Keratinocyte (primary cell): ENCODE results near the gene WDR47. TPM values are rescaled to one million over a fixed set of nuclear protein-coding genes. Genes with fewer than 3 reads are reported as not detected.

Experiments
- DNase-seq: peaks from one replicate; pipeline ENCODE4 v3.0.0-alpha.2; 2011; ENCODE audit warnings: low read depth, missing footprints, low spot score
- FAIRE-seq: peaks from 2 replicates; lab custom pipeline; 2011; peaks lifted over from hg19 to GRCh38; lab: Jason Lieb, UNC
- H2AFZ ChIP-seq: 2 replicates; pipeline ENCODE4 v1.6.0; 2012; ENCODE audit warnings: low read length, control low read depth, inconsistent platforms; ENCODE audit not compliant: control insufficient read depth
- H3K27ac ChIP-seq: 2 replicates; pipeline ENCODE4 v1.5.1; 2011; ENCODE audit warnings: low read length; ENCODE audit not compliant: control insufficient read depth, insufficient read depth
- H3K27me3 ChIP-seq: 3 replicates; pipeline ENCODE4 v1.6.0; 2011; ENCODE audit warnings: low read length; ENCODE audit not compliant: control insufficient read depth, insufficient read depth; ENCODE audit errors: extremely low read depth
- H3K36me3 ChIP-seq, 2 experiments: 2 replicates in 1 of 2; 3 replicates in 1 of 2; pipeline ENCODE4 v1.5.1; 2011; ENCODE audit warnings: low read length in 2 of 2, mild to moderate bottlenecking in 1 of 2; ENCODE audit not compliant: control insufficient read depth in 2 of 2, insufficient read depth in 2 of 2; ENCODE audit errors: extremely low read depth in 1 of 2
- H3K4me1 ChIP-seq: 3 replicates; pipeline ENCODE4 v1.5.1; 2011; ENCODE audit warnings: low read length; ENCODE audit not compliant: control insufficient read depth, insufficient read depth; ENCODE audit errors: extremely low read depth
- H3K4me2 ChIP-seq: 3 replicates; pipeline ENCODE4 v1.6.0; 2011; ENCODE audit warnings: low read depth, low read length; ENCODE audit not compliant: control insufficient read depth, insufficient read depth; ENCODE audit errors: extremely low read depth
- H3K4me3 ChIP-seq, 3 experiments: fragments of 200-600 bp in 1 of 3; sonication (generic) in 1 of 3; 2 replicates in 2 of 3; 3 replicates in 1 of 3; pipeline ENCODE4 v1.5.1; 2011 to 2016; ENCODE audit warnings: low read length in 3 of 3, mild to moderate bottlenecking in 3 of 3, control low read depth in 2 of 3, inconsistent platforms in 1 of 3, low read depth in 1 of 3, mixed read lengths in 1 of 3, mixed run types in 1 of 3, moderate library complexity in 1 of 3; ENCODE audit not compliant: control insufficient read depth in 2 of 3, insufficient read depth in 2 of 3; ENCODE audit errors: extremely low read depth in 1 of 3
- H3K79me2 ChIP-seq: 2 replicates; pipeline ENCODE4 v1.6.0; 2012; ENCODE audit warnings: low read length; ENCODE audit not compliant: control insufficient read depth, insufficient read depth
- H3K9ac ChIP-seq: 3 replicates; pipeline ENCODE4 v1.6.0; 2011; ENCODE audit warnings: low read length; ENCODE audit not compliant: control insufficient read depth, insufficient read depth; ENCODE audit errors: extremely low read depth
- H3K9me1 ChIP-seq: 3 replicates; pipeline ENCODE4 v1.6.0; 2011; ENCODE audit warnings: low read length; ENCODE audit not compliant: control insufficient read depth, insufficient read depth; ENCODE audit errors: extremely low read depth
- H3K9me3 ChIP-seq: 2 replicates; pipeline ENCODE4 v1.5.1; 2012; ENCODE audit warnings: low read depth, low read length; ENCODE audit not compliant: control insufficient read depth
- H4K20me1 ChIP-seq: 3 replicates; pipeline ENCODE4 v1.6.0; 2011; ENCODE audit warnings: low read length; ENCODE audit not compliant: control insufficient read depth, insufficient read depth; ENCODE audit errors: extremely low read depth
- EZH2 ChIP-seq: IDR thresholded peaks from one replicate; pipeline ENCODE4 v1.6.1; 2012; ENCODE audit warnings: inconsistent platforms, mild to moderate bottlenecking, low read length, moderate library complexity
- dilution Hi-C: fragments of 300-500 bp; cut with MboI; formaldehyde crosslinking; loops from one replicate; pipeline ENCODE4 v1.7.0; 2020; ENCODE audit warnings: low sequenced_read_pairs; ENCODE audit not compliant: extremely low pct_ligation_motif_present
- polyA plus RNA-seq, 5 experiments: library from polyadenylated mRNA; depleted of rRNA in 3 of 5; stranded (reverse) in 3 of 5; stranded (forward) in 1 of 5; unstranded in 1 of 5; fragments of >200 nt; gene quantifications; 1 replicate in 1 of 5; 2 replicates in 3 of 5; 3 replicates in 1 of 5; pipeline versions ENCODE4 v1.2.1 to v1.2.3, GENCODE V29; 2011 to 2012; ENCODE audit warnings: missing spikeins in 2 of 5, low read depth in 1 of 5, low replicate concordance in 1 of 5
- TF ChIP-seq, protein P1 (sequence below), 3 experiments: IDR thresholded peaks in 1 of 3; conservative IDR thresholded peaks in 1 of 3; optimal IDR thresholded peaks in 1 of 3; 2 replicates in 2 of 3; 3 replicates in 1 of 3; pipeline versions ENCODE3 to v1.5.1; 2011; ENCODE audit warnings: low read length in 3 of 3, mild to moderate bottlenecking in 3 of 3, moderate library complexity in 2 of 3, control low read depth in 1 of 3, inconsistent platforms in 1 of 3; ENCODE audit not compliant: insufficient read depth in 2 of 3; ENCODE audit errors: extremely low read depth in 1 of 3

Gene WDR47
- polyA plus RNA-seq, 1 donor (not counting 4 experiments of a cell fraction or from before 2014, with no cell fraction given): 54.7 TPM

DNA sequence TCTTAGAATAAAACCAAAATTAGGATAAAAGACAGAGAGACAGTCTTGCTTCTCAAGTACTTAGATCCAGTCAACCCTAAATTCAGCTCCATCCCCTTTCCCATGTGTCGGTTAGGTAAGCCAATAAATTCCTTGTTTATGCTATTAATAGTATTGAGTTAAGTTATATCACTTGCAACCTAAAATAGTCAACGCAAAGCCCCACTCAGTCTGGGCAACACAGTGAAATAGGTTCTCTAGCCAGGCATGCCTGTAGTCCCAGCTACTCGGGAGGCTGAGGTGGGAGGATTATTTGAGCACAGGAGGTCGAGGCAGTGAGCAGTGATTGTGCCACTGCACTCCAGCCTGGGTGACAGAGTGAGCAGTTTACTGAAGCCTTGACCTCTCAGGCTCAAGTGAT is 19.3 kb upstream of the WDR47 start:
- DNase-seq (no peak), FAIRE-seq (no peak)
- Histone ChIP-seq H4K20me1 (no peaks in the 10 kb centered on the region), H2AFZ (no peak overlapping the region), H3K4me1 (peaks cover 4% of the 10 kb centered on the region), H3K9me1 (no peaks in the 10 kb centered on the region), H3K27ac (no peak overlapping the region), H3K4me3 (no peak overlapping the region), H3K27me3 (no peaks in the 10 kb centered on the region), H3K9ac (no peak overlapping the region), H3K4me2 (no peak overlapping the region), H3K79me2 (no peaks in the 10 kb centered on the region), H3K36me3 (peaks cover 4 to 5% of the 10 kb centered on the region in 2 experiments), H3K9me3 (no peaks in the 10 kb centered on the region)
- TF ChIP-seq, protein P1, sequence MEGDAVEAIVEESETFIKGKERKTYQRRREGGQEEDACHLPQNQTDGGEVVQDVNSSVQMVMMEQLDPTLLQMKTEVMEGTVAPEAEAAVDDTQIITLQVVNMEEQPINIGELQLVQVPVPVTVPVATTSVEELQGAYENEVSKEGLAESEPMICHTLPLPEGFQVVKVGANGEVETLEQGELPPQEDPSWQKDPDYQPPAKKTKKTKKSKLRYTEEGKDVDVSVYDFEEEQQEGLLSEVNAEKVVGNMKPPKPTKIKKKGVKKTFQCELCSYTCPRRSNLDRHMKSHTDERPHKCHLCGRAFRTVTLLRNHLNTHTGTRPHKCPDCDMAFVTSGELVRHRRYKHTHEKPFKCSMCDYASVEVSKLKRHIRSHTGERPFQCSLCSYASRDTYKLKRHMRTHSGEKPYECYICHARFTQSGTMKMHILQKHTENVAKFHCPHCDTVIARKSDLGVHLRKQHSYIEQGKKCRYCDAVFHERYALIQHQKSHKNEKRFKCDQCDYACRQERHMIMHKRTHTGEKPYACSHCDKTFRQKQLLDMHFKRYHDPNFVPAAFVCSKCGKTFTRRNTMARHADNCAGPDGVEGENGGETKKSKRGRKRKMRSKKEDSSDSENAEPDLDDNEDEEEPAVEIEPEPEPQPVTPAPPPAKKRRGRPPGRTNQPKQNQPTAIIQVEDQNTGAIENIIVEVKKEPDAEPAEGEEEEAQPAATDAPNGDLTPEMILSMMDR (optimal IDR thresholded peaks at IDR 0.05 in 1 of 3, IDR thresholded peaks at IDR 0.05 in 1 of 3, conservative IDR thresholded peaks at IDR 0.05 in 1 of 3; ENCODE audit: extremely low read depth in 1 of 3, insufficient read depth in 2 of 3, low read length in 3 of 3): no peak
- TF ChIP-seq EZH2: no peak
- dilution Hi-C loops: no loop called here

DNA sequence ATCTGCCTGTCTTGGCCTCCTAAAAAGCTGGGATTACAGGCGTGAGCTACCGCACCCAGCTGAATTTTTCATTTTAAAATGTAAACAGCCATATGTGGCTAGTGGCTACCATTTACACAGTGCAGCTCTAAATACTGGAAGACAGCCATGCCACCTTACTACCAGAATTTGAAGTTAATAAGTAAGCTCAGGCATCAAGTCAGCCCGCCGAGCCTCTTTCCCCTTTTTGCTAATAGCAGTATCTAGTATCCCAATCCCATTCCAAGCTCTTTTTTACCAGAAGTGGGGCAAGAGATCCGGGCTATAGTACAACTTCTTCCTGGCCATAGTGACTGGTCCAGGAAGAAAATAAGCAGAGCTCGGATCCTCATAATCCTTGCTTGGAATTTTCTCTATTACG is 18.8 kb upstream of the WDR47 start:
- H2AFZ ChIP-seq: no peak overlapping the region
- no peak overlapping the region for H3K27ac ChIP-seq
- H3K9ac ChIP-seq: no peak overlapping the region
- no peaks in the 10 kb centered on the region for H3K9me3 ChIP-seq
- no peak for DNase-seq
- TF ChIP-seq, protein P1 (optimal IDR thresholded peaks at IDR 0.05 in 1 of 3, IDR thresholded peaks at IDR 0.05 in 1 of 3, conservative IDR thresholded peaks at IDR 0.05 in 1 of 3; ENCODE audit: extremely low read depth in 1 of 3, insufficient read depth in 2 of 3, low read length in 3 of 3): no peak
- no peak for TF ChIP-seq EZH2
- H4K20me1 ChIP-seq: no peaks in the 10 kb centered on the region
- H3K9me1 ChIP-seq: no peaks in the 10 kb centered on the region
- peaks cover 3 to 4% of the 10 kb centered on the region in 2 experiments for H3K36me3 ChIP-seq
- no peaks in the 10 kb centered on the region for H3K27me3 ChIP-seq
- no peak for FAIRE-seq
- no peak overlapping the region for H3K4me3 ChIP-seq
- dilution Hi-C loops: no loop called here
- peaks cover 4% of the 10 kb centered on the region for H3K4me1 ChIP-seq
- H3K4me2 ChIP-seq: no peak overlapping the region
- no peaks in the 10 kb centered on the region for H3K79me2 ChIP-seq
